Amygdala (tissue), 56 donors: ENCODE measurements around the gene ADORA2A.
"Not testable (repeated sequence)": the region's sequence is repeated elsewhere in the genome, so short reads cannot be mapped to it uniquely, and the experiment has no call there.

Experiments
- DNase-seq, 56 donors: peaks; one replicate each; lab custom pipeline; 2025; lab: John Stamatoyannopoulos, UW

The ADORA2A gene

GRCh38 chr22:24474649-24475255 lies 47.4 kb downstream of the ADORA2A start:
- no peak for DNase-seq

- no peak for DNase-seq
Measured at GRCh38 chr22:24481641-24482040, 54.2 kb downstream of the ADORA2A start.

- no peak for DNase-seq
Measured at GRCh38 chr22:24482575-24482974, 55.2 kb downstream of the ADORA2A start.

GRCh38 chr22:24482998-24483397 lies 55.6 kb downstream of the ADORA2A start:
- DNase-seq, result no peak

- DNase-seq, result no peak
Measured at GRCh38 chr22:24483976-24484545, 56.7 kb downstream of the ADORA2A start.

GRCh38 chr22:24485170-24485569 lies 57.8 kb downstream of the ADORA2A start:
- no peak for DNase-seq

- no peak for DNase-seq
Measured at GRCh38 chr22:24485608-24486007, 58.2 kb downstream of the ADORA2A start.

- no peak for DNase-seq
Measured at GRCh38 chr22:24486501-24486921, 59.1 kb downstream of the ADORA2A start.

- no peak for DNase-seq
Measured at GRCh38 chr22:24489011-24489410, 61.6 kb downstream of the ADORA2A start.

GRCh38 chr22:24489434-24489833 lies 62.0 kb downstream of the ADORA2A start:
- DNase-seq, result not testable (repeated sequence)
